Loucy (cell line): ENCODE results near the gene HS3ST4.

Source experiments
- EZH2phosphoT487 ChIP-seq: fragments of 200-600 bp; IDR thresholded peaks from 2 replicates; pipeline ENCODE4 v1.6.1; 2018; ENCODE audit warnings: antibody characterized with exemption, mild to moderate bottlenecking, moderate library complexity, borderline replicate concordance
- TF ChIP-seq, protein P1 (sequence below): fragments of 200-600 bp; sonication (generic); conservative IDR thresholded peaks from 2 replicates; pipeline ENCODE4 v1.5.1; 2014; ENCODE audit warnings: mild to moderate bottlenecking, antibody characterized with exemption, low read length

DNA sequence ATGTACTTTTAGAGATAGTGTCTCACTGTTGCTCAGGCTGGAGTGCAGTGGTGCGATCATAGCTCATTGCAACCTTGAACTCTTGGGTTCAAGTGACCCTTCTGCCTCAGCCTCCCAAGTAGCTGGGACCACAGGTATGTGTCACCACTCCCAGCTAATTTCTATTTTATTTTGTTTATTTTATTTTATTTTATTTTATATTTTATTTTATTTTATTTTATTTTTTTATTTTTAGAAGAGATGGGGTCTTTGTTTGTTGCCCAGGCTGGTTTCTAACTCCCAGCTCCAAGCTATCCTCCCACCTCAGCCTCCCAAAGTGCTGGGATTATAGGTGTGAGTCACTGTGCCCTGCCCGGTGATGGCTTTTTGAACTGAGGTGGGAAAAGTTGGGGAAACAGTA, 35.1 kb upstream of the HS3ST4 start:
- TF ChIP-seq, protein P1, sequence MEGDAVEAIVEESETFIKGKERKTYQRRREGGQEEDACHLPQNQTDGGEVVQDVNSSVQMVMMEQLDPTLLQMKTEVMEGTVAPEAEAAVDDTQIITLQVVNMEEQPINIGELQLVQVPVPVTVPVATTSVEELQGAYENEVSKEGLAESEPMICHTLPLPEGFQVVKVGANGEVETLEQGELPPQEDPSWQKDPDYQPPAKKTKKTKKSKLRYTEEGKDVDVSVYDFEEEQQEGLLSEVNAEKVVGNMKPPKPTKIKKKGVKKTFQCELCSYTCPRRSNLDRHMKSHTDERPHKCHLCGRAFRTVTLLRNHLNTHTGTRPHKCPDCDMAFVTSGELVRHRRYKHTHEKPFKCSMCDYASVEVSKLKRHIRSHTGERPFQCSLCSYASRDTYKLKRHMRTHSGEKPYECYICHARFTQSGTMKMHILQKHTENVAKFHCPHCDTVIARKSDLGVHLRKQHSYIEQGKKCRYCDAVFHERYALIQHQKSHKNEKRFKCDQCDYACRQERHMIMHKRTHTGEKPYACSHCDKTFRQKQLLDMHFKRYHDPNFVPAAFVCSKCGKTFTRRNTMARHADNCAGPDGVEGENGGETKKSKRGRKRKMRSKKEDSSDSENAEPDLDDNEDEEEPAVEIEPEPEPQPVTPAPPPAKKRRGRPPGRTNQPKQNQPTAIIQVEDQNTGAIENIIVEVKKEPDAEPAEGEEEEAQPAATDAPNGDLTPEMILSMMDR = no peak
- no peak for TF ChIP-seq EZH2phosphoT487
